ENCODE results near the gene PNPLA6.

PNPLA6 gene

DNA sequence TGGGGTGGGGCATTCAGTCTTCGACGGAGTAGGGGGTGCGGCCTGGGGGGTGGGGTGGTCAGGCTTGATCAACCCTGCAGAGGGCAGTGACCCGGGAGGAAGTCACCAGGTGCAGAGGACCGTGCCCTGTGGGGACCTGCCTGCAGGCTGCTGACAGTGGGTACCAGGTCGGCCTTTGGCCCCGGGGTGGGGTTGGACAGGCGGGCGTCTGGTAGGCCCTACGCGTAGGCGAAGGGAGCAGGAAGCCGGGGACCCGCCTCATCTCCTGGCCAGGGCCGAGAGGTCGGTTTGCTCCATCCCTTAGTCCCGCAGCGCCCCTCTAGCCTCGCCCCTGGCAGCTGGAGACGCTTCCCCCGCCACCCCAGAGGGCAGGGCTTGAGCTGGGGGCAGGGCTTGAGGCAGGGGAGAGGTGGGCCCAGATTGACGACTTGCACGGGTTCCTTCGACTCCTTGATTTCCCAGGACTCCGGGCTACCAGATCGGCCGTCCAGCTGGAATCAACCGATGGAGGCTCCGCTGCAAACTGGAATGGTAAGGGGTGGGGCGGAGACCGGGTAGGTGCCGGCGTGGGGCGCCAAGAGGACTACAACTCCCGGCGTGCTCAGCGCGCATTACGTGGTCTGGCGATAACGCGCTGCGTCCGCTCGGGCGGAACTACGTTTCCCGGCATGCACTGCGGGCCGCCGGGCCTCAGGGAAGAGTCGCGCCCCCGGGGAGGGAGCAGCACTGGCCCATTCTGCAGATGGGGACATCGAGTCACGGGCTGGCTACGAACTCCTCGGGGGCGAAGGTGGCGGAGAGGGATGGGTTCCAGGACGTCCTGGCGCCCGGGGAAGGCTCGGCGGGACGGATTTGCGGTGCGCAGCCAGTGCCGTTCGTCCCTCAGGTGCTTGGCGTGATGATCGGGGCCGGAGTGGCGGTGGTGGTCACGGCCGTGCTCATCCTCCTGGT lies at the start of gene PNPLA6:
Gene PNPLA6 (plus strand): TSS at position 671 of the 951 bp plus-strand sequence. CDS start 72 bp downstream, at position 743.
- peak; percentile 84 to 88 (median 86) for DNase-seq

- DNase-seq = no peak
Measured at GRCh38 chr19:7486923-7487322, 48.6 kb upstream of the PNPLA6 start.

GRCh38 chr19:7488736-7489353 lies 46.7 kb upstream of the PNPLA6 start, which contains the start of gene PEX11G:
PEX11G (minus strand) TSS chr19:7489035; CDS start chr19:7489010, 25 bp downstream.
- peak; percentile 76 to 84 (median 81) for DNase-seq

- no peak for DNase-seq
Measured at GRCh38 chr19:7489609-7490044, 45.9 kb upstream of the PNPLA6 start.

DNA sequence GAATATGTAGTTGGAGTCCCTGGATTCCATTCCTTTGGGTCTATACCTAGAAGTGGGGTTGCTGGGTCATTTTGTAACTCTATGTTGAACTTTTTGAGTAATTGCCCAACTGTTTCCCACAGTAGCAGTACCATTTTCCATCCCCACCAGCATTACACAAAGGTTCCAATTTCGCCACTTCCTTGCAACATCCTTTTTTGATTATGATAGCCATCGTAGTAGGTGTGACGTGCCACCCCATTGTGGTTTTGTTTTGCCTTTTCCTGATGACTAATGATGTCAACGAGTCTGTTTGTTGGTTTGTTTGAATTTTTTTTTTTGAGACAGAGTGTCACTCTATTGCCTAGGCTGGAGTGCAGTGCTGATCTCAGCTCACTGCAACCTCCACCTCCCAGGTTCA lies 43.4 kb upstream of the PNPLA6 start:
- DNase-seq = no peak

- no peak for DNase-seq
Measured at GRCh38 chr19:7492558-7492957, 43.0 kb upstream of the PNPLA6 start.

DNA sequence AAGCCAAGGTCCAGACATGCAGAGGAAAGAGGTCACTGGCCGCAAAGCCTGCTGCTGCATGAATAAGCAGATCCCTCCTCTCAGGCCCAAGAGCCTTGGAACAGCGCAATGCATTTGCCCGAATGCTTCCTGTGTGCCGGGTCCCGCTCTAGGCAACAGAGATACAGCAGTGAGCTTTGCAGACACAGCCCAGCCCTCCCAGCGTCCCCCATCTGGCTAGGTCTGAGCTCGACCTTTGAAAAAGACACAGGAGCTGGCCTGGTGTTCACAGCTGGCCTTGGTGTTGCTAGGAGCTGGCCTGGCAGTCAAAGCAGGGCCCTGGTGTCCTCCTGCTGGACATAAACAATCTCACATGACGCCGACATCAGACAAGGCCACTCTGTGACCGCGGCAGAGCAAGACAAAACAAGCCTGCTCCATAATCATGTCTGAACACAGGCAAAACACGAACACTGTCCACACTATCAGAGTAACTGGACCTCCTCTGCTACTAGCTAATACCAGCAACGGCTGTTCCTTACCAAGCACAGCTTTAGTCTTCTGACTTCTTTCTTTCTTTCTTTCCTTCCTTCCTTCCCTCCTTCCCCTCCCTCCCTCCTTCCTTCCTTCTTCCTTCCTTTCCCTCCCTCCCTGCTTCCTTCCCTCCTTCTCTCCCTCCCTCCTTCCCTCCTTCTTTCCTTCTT lies 41.0 kb upstream of the PNPLA6 start:
- no peak for DNase-seq

- DNase-seq = no peak
Measured at GRCh38 chr19:7497292-7497691, 38.2 kb upstream of the PNPLA6 start.

GRCh38 chr19:7500811-7501450 lies 34.6 kb upstream of the PNPLA6 start:
- no peak for DNase-seq

GRCh38 chr19:7502552-7502951 lies 33.0 kb upstream of the PNPLA6 start:
- no peak for DNase-seq

DNA sequence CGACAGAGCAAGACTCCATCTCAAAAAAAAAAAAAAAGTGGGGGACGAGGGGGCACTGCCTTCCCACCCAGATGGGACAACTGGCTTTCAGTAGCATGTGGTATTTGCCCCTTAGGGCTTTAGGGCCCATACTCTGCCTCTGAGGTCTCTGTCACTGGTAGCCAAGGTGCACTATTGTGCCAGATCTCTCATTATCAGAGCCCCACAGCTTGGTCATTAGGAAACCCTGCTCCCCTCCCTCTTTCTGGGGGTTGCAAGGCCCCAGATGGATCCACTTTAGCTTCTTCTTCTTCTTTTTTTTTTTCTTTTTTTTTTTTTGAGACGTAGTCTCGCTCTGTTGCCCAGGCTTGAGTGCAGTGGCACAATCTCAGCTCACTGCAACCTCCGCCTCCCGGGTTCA lies 30.8 kb upstream of the PNPLA6 start:
- DNase-seq = no peak

GRCh38 chr19:7505288-7505681 lies 30.2 kb upstream of the PNPLA6 start:
- DNase-seq = no peak

GRCh38 chr19:7505682-7506384 lies 29.7 kb upstream of the PNPLA6 start:
- no peak for DNase-seq

DNA sequence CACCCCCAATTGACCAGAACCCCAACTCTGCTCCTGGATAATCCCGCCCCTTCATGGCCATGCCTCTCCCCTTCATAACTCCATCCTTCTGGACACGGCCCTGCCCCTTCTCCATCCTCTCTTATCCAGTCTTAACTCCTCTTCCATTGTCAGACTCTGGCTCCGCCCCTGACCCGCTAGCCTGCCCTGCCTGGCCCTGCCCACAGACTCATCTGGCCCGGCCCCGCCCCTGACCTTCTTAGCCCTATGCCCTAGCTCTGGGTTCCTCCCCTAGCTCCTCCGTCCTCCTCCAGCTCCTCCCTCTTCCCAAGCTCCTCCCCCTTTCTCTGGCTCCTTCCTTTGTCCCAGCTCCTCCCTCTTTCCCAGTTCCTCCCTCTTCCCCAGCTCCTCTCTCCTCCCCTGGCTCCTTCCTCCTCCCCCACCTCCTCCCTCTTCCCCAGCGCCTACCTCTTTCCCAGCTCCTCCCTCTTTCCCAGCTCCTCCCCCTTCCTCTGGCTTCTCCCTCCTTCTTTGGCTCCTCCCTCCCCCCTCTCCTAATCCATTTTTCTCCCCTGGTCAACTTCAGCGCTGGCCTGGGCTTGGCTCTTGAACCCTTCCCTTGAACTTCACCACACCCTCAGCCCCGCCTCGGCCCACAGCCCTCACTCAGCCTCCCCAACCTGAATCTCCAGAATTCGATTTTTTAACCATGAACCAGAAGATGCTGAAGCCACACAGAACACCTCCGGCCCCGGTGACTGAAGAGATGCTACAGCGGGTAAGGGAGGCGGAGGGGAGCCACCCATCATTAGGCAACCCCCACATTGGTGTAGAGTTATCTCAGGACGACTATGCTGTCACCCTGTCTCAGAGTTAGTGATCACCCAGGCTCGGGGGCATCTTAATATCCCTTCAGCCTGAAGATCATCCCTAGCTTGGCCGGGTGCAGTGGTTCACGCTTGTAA lies 28.9 kb upstream of the PNPLA6 start:
- no peak for DNase-seq

GRCh38 chr19:7507884-7508283 lies 27.6 kb upstream of the PNPLA6 start:
- no peak for DNase-seq

- DNase-seq = no peak
Measured at GRCh38 chr19:7509625-7510024, 25.9 kb upstream of the PNPLA6 start.

DNA sequence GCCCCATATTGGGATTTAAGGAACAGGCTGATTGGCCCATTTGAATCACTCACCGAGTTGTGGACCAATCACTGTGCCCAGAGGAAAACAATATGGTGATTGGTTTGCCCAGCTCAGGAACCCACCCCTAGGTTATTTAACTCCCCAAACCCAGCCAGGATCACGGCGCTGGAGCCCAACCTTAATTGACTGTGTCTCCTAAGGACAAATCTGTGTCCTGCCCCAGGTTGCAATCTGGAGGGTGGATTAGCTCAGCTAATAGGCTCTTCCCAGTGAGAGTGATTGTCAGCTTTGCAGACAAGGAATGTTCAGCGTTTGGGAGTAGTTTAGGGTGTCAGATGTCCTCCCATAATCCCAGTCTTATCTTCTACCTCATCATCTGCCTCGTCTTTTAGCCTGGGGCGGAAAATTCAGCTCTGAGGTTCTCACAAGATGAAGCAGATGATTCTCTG lies 23.1 kb upstream of the PNPLA6 start:
- DNase-seq = no peak

DNA sequence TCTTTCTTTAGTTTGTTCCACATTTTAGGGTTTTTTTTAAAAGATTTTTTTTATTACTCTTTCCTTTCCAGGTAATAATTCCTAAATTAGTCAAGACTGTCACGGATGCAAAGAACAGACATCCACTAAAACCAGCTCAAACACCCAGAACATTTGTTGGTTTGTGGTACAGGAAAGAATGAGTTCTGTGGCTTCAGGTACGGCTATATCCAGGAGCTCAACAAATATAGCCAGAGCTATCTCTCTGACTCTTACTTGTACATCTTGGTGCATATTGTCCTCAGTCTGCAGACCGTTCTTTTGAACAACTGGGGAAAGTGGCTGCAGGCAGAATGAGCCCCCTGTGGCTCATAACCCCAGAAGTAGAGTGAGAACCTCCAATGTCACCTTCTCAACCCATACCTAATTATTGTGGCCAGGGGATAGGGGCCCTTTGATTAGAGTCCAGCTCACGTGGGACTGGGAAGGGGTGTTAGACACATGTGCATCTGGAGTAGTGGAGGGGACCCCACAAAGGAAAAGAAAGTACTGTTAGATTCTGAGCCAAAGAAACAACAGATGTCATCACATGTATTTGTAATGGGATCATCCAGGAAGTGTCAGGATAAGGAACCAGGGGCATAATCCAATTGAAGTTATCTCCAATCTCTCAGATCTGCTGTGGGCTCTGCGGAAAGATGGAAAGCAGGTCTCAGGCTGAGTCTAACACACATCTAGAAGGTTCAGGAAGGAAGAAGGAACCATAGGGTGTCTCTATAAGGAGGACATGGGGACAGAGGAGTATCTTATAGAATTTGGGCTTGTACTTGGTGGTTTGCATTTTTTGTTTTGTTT lies 21.5 kb upstream of the PNPLA6 start:
- no peak for DNase-seq

- DNase-seq = no peak
Measured at GRCh38 chr19:7515110-7515644, 20.3 kb upstream of the PNPLA6 start.
